ENCODE measurements around the gene BCAR1. TPM values are rescaled to one million over a fixed set of nuclear protein-coding genes. Genes with fewer than 3 reads are reported as not detected.

The BCAR1 gene
- total RNA-seq, 2 experiments from 2014 or later: 0.67 to 0.81 TPM

DNA sequence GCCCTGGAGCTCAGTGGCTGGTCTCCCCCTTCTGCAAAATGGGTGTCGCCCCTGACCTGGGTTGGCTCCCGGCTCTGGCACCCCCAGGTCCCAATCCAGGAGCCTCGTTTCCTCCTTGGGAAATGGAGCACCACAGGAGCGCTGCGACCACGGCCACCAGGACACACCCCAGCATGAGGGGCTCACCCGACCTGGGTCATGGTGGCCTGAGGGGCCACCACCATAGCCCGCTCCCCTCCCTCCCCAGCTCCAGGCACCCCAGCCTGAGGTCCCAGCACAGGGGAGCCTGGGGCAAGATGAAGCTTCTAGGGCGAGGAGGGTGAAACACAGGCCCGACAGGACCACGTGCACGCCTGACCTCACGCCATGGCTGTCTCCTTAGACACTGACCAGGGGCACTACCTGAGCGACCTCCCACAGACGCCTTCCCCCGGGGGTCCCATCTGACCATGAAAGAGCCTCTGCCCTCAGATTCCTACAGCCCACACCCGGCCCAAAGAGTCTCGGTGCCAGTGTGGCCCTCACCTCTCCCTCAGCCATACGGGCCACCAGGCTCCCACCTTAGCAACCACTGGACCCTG lies 11.8 kb downstream of the BCAR1 start:
- H3K9me3 Mint-ChIP-seq: no peaks in the 10 kb centered on the region
- no peaks in the 10 kb centered on the region for H3K27me3 Mint-ChIP-seq (ENCODE audit: low read depth)
- CTCF ChIA-PET: no interaction called here
- H3K36me3 Mint-ChIP-seq (ENCODE audit: low read depth): no peaks in the 10 kb centered on the region
- intact Hi-C loops (cut with micrococcal nuclease): no loop called here
- H3K4me1 Mint-ChIP-seq (ENCODE audit: low read depth): no peaks in the 10 kb centered on the region
- no peak for DNase-seq
- no peak overlapping the region for H3K27ac Mint-ChIP-seq
- H3K4me3 Mint-ChIP-seq: no peak overlapping the region

- CTCF ChIA-PET: no interaction called here
- Mint-ChIP-seq H3K9me3 (no peaks in the 10 kb centered on the region), H3K27me3 (ENCODE audit: low read depth) (no peaks in the 10 kb centered on the region), H3K27ac (no peak overlapping the region), H3K4me3 (no peak overlapping the region), H3K36me3 (ENCODE audit: low read depth) (no peaks in the 10 kb centered on the region), H3K4me1 (ENCODE audit: low read depth) (peaks cover 4% of the 10 kb centered on the region)
- intact Hi-C loops (cut with micrococcal nuclease): no loop called here
- DNase-seq: no peak
Observed at GRCh38 chr16:75238853-75239541, 12.4 kb downstream of the BCAR1 start.

DNA sequence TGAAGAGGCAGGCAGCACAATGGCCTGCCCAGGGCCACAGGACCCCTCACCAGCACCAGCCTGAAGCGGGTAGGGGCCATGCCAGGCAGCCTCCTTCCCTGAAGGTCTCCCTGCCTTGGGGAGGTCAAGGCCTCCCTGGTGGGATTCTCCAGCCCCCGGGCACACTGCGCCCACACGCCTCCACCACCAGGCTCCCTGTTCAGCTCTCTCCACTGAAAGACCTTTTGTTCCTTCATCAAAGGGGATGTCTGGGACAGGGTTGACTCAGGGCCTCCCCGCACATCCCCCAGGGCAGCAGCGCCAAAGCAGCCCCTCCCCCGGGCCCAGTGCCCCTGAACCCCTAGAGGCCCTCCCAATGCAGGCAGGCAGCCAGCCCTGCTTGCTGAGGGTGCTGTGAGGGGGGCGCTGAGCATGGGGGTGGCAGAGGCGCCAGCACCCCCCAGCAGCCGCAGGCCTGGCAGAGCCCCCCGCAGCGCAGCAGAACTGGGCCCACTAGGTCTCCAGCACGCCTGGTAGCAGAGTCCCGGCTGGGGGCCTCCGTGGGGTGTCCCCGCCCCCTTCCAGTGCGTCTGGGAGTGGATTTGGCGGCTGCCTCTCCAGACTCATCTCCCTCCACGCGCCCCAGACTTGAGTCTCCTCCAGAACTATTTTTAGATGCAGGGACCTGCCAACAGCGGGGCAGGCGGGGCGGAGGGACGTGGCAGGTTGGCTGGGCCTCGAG lies 13.1 kb downstream of the BCAR1 start:
- Mint-ChIP-seq H3K4me1 (ENCODE audit: low read depth) (peaks cover 6% of the 10 kb centered on the region), H3K27ac (no peak overlapping the region), H3K9me3 (no peaks in the 10 kb centered on the region), H3K36me3 (ENCODE audit: low read depth) (no peaks in the 10 kb centered on the region), H3K4me3 (no peak overlapping the region), H3K27me3 (ENCODE audit: low read depth) (no peaks in the 10 kb centered on the region)
- CTCF ChIA-PET: no interaction called here
- no peak for DNase-seq
- intact Hi-C loops (cut with micrococcal nuclease): no loop called here

DNA sequence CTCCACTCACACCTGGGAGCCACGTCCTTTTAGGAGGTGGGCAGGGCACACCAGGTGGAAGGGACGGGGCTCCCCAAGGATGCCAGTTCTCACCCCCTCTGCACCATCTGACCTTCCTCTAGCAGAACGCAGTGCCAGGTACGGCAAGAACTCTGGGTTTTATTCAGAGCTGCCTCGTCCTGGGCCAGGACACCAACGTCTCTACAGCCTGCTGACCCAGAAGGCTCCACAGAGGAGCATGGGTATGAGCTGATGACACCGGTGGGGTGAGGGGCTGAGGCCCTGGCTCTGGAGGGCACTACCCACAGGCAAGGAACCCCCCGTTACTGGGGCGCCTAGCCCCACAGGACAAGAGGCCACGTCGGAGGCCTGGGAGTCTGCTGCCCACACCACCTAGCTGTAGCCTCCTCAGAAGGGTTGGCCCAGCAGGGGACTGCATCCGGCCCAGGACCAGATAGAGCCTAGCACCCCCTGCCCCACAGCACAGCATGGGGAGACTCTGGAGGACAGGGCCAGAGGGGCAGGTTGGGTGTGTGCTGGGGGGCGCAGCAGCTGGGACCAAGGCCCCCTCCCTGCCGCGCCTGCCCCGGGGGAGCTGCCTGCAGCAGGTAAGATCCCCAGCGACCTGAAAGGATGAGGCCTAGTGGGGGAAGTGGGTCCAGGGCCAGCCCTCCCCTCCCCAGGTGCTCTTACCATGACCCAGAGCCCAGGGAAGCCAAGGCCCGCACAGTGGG lies 13.9 kb downstream of the BCAR1 start:
- Mint-ChIP-seq H3K36me3 (ENCODE audit: low read depth) (no peaks in the 10 kb centered on the region), H3K27me3 (ENCODE audit: low read depth) (no peaks in the 10 kb centered on the region), H3K9me3 (no peaks in the 10 kb centered on the region), H3K27ac (no peak overlapping the region), H3K4me1 (ENCODE audit: low read depth) (peaks cover 6% of the 10 kb centered on the region), H3K4me3 (no peak overlapping the region)
- intact Hi-C loops (cut with micrococcal nuclease): no loop called here
- CTCF ChIA-PET: no interaction called here
- no peak for DNase-seq

- H3K36me3 Mint-ChIP-seq (ENCODE audit: low read depth): no peaks in the 10 kb centered on the region
- no peaks in the 10 kb centered on the region for H3K9me3 Mint-ChIP-seq
- no peak overlapping the region for H3K4me3 Mint-ChIP-seq
- CTCF ChIA-PET: interaction anchor here (0.6 to 1.7 kb wide), 3 partner anchors 38 to 279 kb away, joined by 3 to 5 read pairs (median 3); no protein-coding TSS in a partner anchor
- peaks cover 6% of the 10 kb centered on the region for H3K4me1 Mint-ChIP-seq (ENCODE audit: low read depth)
- H3K27ac Mint-ChIP-seq: no peak overlapping the region
- intact Hi-C loops (cut with micrococcal nuclease): no loop called here
- no peak for DNase-seq
- H3K27me3 Mint-ChIP-seq (ENCODE audit: low read depth): no peaks in the 10 kb centered on the region
Observed at GRCh38 chr16:75236736-75237397, 14.6 kb downstream of the BCAR1 start.

GRCh38 chr16:75236232-75236631 lies 15.2 kb downstream of the BCAR1 start:
- Mint-ChIP-seq H3K27ac (no peak overlapping the region), H3K4me1 (ENCODE audit: low read depth) (peaks cover 6% of the 10 kb centered on the region), H3K4me3 (no peak overlapping the region), H3K9me3 (no peaks in the 10 kb centered on the region), H3K36me3 (ENCODE audit: low read depth) (no peaks in the 10 kb centered on the region), H3K27me3 (ENCODE audit: low read depth) (no peaks in the 10 kb centered on the region)
- CTCF ChIA-PET: interaction anchor here (0.6 to 1.7 kb wide), 4 partner anchors 37 to 280 kb away, joined by 3 to 5 read pairs (median 3); no protein-coding TSS in a partner anchor
- DNase-seq: peak; percentile 31
- intact Hi-C loops (cut with micrococcal nuclease): no loop called here

GRCh38 chr16:75235721-75236193 lies 15.7 kb downstream of the BCAR1 start:
- Mint-ChIP-seq H3K4me3 (no peak overlapping the region), H3K4me1 (ENCODE audit: low read depth) (peaks cover 6% of the 10 kb centered on the region), H3K27ac (no peak overlapping the region), H3K36me3 (ENCODE audit: low read depth) (no peaks in the 10 kb centered on the region), H3K27me3 (ENCODE audit: low read depth) (no peaks in the 10 kb centered on the region), H3K9me3 (no peaks in the 10 kb centered on the region)
- no peak for DNase-seq
- CTCF ChIA-PET: interaction anchor here (0.7 to 1.7 kb wide), 3 partner anchors 36 to 164 kb away, joined by 3 to 5 read pairs (median 3); no protein-coding TSS in a partner anchor
- intact Hi-C loops (cut with micrococcal nuclease): no loop called here

DNA sequence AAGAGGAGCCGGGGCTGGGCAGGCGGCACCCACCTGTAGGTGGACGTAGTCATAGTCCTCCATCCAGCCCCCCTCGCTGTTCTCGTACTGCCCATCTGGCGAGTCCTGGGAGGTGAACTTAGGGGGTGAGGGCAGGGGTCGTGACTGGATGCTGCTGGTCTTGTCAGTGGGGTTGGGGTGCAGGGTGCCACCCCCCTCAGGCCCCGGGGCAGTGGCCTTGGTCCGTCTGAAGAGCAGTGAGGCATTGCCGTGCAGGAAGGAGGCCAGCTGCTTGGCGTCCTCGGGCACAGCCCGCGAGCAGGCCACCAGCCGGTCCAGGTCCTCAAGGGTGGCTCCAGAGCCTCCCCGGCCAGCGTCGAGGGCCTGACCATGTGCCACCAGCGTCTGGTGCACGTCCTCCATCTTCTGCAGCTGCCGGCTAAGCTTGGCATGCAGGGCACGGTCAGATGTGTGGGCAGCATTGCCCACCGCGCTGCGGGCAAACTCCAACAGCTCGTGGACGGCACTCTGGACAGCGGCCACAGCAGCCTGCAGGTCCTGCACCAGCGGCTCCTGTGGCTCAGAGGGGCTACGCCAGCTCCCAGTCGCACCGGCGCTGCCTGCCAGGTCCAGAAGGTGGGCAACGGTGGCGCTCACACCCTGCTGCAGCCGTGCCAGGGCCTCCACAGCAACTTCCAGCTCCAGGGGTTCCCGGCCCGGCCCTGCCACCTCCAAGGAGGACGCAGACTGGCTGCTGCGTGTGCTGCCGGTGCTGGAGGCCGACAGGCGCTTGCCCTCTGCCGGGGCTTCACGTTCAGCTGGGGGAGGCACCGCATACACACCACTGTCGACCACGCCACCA lies 16.3 kb downstream of the BCAR1 start:
- Mint-ChIP-seq H3K9me3 (no peaks in the 10 kb centered on the region), H3K4me1 (ENCODE audit: low read depth) (peaks cover 6% of the 10 kb centered on the region), H3K4me3 (no peak overlapping the region), H3K27me3 (ENCODE audit: low read depth) (no peaks in the 10 kb centered on the region), H3K36me3 (ENCODE audit: low read depth) (no peaks in the 10 kb centered on the region), H3K27ac (no peak overlapping the region)
- CTCF ChIA-PET: interaction anchor here (0.6 to 3.6 kb wide), 23 partner anchors 11 to 810 kb away, joined by 3 to 58 read pairs (median 5); partner anchors contain the start of gene TMEM170A
- no peak for DNase-seq
- intact Hi-C loops (cut with micrococcal nuclease): loop anchor here (1.0 to 5.0 kb wide), 3 partner anchors 72 to 229 kb away; partner anchors contain the start of gene TMEM170A

GRCh38 chr16:75233611-75233938 lies 17.8 kb downstream of the BCAR1 start:
- intact Hi-C loops (cut with micrococcal nuclease): loop anchor here (1.0 to 5.0 kb wide), 3 partner anchors 34 to 170 kb away; no protein-coding TSS in a partner anchor
- CTCF ChIA-PET: interaction anchor here (0.6 to 3.6 kb wide), 51 partner anchors 10 to 530 kb away, joined by 3 to 58 read pairs (median 5); partner anchors contain the start of genes TMEM170A and ZNRF1
- H3K36me3 Mint-ChIP-seq (ENCODE audit: low read depth): no peaks in the 10 kb centered on the region
- peaks cover 6% of the 10 kb centered on the region for H3K4me1 Mint-ChIP-seq (ENCODE audit: low read depth)
- H3K9me3 Mint-ChIP-seq: no peaks in the 10 kb centered on the region
- no peak for DNase-seq
- H3K4me3 Mint-ChIP-seq: no peak overlapping the region
- no peaks in the 10 kb centered on the region for H3K27me3 Mint-ChIP-seq (ENCODE audit: low read depth)
- H3K27ac Mint-ChIP-seq: no peak overlapping the region

DNA sequence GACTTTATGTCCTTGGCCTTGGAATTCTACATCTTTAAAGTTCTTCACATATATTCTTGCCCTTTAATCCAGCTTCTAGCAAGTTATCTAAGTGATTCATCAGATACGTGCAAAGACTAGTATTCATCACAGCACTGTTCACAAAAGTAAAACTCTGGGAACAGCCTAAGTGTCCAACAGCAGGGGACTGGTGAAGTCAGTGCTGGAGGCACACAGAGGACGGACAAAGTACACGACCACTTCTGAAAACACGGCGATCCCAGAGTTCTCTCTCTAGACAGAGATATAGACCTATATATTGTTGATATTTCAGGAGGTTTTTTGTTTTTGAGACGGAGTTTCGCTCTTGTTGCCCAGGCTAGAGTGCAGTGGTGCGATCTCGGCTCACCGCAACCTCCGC lies 19.9 kb downstream of the BCAR1 start:
- Mint-ChIP-seq H3K4me3 (no peak overlapping the region), H3K9me3 (no peaks in the 10 kb centered on the region), H3K36me3 (ENCODE audit: low read depth) (no peaks in the 10 kb centered on the region), H3K4me1 (ENCODE audit: low read depth) (peaks cover 6% of the 10 kb centered on the region), H3K27me3 (ENCODE audit: low read depth) (no peaks in the 10 kb centered on the region), H3K27ac (no peak overlapping the region)
- intact Hi-C loops (cut with micrococcal nuclease): loop anchor here (5.0 kb wide), 1 partner anchor 76 kb away; no protein-coding TSS in a partner anchor
- no peak for DNase-seq
- CTCF ChIA-PET: interaction anchor here (0.9 to 3.6 kb wide), 5 partner anchors 31 to 300 kb away, joined by 3 to 45 read pairs (median 4); no protein-coding TSS in a partner anchor
